Measurements from ENCODE around the gene PARD3B. TPM values are rescaled to one million over a fixed set of nuclear protein-coding genes. Genes with fewer than 3 reads are reported as not detected.

Gene PARD3B
- total and polyA plus RNA-seq, 2 of the 8 experiments (the other 6 are each of a cell fraction or from before 2014, with no cell fraction given) = 1.2 to 5.7 TPM

DNA sequence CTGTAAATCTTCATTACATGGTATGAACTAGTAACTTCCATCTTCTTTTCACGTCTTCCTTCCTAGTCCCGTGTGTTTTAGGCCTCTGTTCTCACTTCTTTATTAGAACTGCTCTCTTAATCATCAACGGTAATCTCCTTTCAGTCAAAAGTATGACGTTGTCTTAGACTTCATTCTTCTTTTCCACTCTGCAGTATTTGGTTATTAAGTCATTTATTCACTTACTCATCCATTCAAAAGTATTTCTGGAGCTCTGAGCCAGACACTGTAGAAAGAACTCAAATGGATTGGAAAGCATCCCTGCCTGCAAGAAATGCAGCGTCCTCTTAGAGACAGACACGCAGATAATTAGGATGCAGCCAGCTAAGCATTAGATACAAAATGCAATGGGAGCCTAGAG, 642.5 kb downstream of the PARD3B start:
- Histone ChIP-seq H2BK120ac (replicated peaks; ENCODE audit: low read depth, low read length) (no peak overlapping the region), H3K23ac (ENCODE audit: insufficient read length) (no peak overlapping the region), H3K4me3 (ENCODE audit: extremely low read depth in 1 of 4, insufficient read depth in 2 of 4, low read depth in 3 of 4, low read length in 4 of 4) (no peak overlapping the region), H3K18ac (ENCODE audit: extremely low read depth, low read length) (no peak overlapping the region), H2BK15ac (ENCODE audit: low read length) (no peak overlapping the region), H4K8ac (ENCODE audit: extremely low read depth, insufficient read depth, low read length) (no peak overlapping the region), H3K14ac (ENCODE audit: insufficient read length) (no peak overlapping the region), H3K23me2 (ENCODE audit: low read depth, low read length) (no peaks in the 10 kb centered on the region), H4K5ac (ENCODE audit: insufficient read length, low read depth, low read length) (no peak overlapping the region), H2BK20ac (ENCODE audit: low read length) (0 out of 2 replicates have a peak overlapping the region, but pooled peaks have one; percentile 24), H3K27ac (ENCODE audit: low read depth, low read length) (no peak overlapping the region), H4K20me1 (replicated peaks in 1 of 2; ENCODE audit: control insufficient read depth in 1 of 2, insufficient read depth in 2 of 2, low read length in 2 of 2) (no peaks in the 10 kb centered on the region), H2BK12ac (ENCODE audit: low read depth, low read length) (no peak overlapping the region), H3K4me2 (ENCODE audit: insufficient read depth in 1 of 2, low read depth in 2 of 2, low read length in 2 of 2) (no peak overlapping the region), H3K4ac (replicated peaks; ENCODE audit: insufficient read length, low read depth, low read length) (no peak overlapping the region), H3K9me3 (ENCODE audit: insufficient read depth in 2 of 2, low read depth in 1 of 2, low read length in 1 of 2) (no peaks in the 10 kb centered on the region), H3K27me3 (replicated peaks in 1 of 4; ENCODE audit: control insufficient read depth in 3 of 4, extremely low read depth in 1 of 4, insufficient read depth in 3 of 4, low read length in 3 of 4) (no peaks in the 10 kb centered on the region), H3K56ac (replicated peaks; ENCODE audit: insufficient read length, low read depth, low read length) (no peak overlapping the region), H3K36me3 (ENCODE audit: control insufficient read depth in 2 of 4, insufficient read depth in 4 of 4, low read length in 3 of 4) (no peaks in the 10 kb centered on the region; a peak in 1 of 8 replicates), H3K79me2 (ENCODE audit: control insufficient read depth in 1 of 2, insufficient read depth in 2 of 2, low read length in 2 of 2) (no peaks in the 10 kb centered on the region), H2AFZ (ENCODE audit: low read length) (no peak overlapping the region), H3K4me1 (replicated peaks in 1 of 4; ENCODE audit: control insufficient read depth in 3 of 4, insufficient read depth in 4 of 4, low read length in 3 of 4) (peaks cover 0 to 5% (median 1%) of the 10 kb centered on the region in 4 experiments; a peak in 2 of 7 replicates), H4K91ac (replicated peaks; ENCODE audit: insufficient read length, low read length) (no peak overlapping the region), H2AK5ac (ENCODE audit: low read depth, low read length) (no peak overlapping the region), H3K9ac (replicated peaks in 1 of 4; ENCODE audit: extremely low read depth in 1 of 4, low read depth in 3 of 4, low read length in 3 of 4) (no peak overlapping the region), H2BK5ac (ENCODE audit: low read depth, low read length) (no peak overlapping the region), H3K79me1 (ENCODE audit: low read depth, low read length) (no peaks in the 10 kb centered on the region)
- ChIA-PET CTCF (ENCODE audit: partially characterized antibody) (interaction anchor here (1.6 kb wide), 1 partner anchor 19 kb away, joined by 3 read pairs; no protein-coding TSS in a partner anchor), POLR2A (ENCODE audit: partially characterized antibody) (no interaction called here)
- DNase-seq (ENCODE audit: low read depth in 1 of 2, low spot score in 2 of 2) = no peak
- no peak for FAIRE-seq
- 93% methylated on average over 6 of the region's 6 CpGs; no CpG with 5 or more reads in 1 of the 2 experiments for WGBS, 2 experiments (ENCODE audit: extremely low coverage in 1 of 2, insufficient coverage in 1 of 2, insufficient read length in 1 of 2, insufficient replicate concordance in 2 of 2, low coverage in 1 of 2, low lambda C conversion rate in 2 of 2, missing lambda C conversion rate in 1 of 2)
- TF ChIP-seq TEAD4 (IDR thresholded peaks at IDR 0.05; ENCODE audit: low read depth, low read length) (no peak), BCL11A (IDR thresholded peaks at IDR 0.05; ENCODE audit: low read depth in 2 of 2, low read length in 2 of 2) (no peak), TAF1 (IDR thresholded peaks at IDR 0.05; ENCODE audit: low read depth, low read length) (no peak), SUZ12 (IDR thresholded peaks at IDR 0.05; ENCODE audit: low read length) (no peak)
- TF ChIP-seq, protein P1, sequence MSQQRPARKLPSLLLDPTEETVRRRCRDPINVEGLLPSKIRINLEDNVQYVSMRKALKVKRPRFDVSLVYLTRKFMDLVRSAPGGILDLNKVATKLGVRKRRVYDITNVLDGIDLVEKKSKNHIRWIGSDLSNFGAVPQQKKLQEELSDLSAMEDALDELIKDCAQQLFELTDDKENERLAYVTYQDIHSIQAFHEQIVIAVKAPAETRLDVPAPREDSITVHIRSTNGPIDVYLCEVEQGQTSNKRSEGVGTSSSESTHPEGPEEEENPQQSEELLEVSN (IDR thresholded peaks at IDR 0.05) = no peak
- TF ChIP-seq, protein P2, sequence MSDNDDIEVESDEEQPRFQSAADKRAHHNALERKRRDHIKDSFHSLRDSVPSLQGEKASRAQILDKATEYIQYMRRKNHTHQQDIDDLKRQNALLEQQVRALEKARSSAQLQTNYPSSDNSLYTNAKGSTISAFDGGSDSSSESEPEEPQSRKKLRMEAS (IDR thresholded peaks at IDR 0.05) = no peak

All from H1 (cell line).